Measurements from ENCODE around the gene ELOB. TPM values are rescaled to one million over a fixed set of nuclear protein-coding genes. Genes with fewer than 3 reads are reported as not detected.
A peak's percentile ranks its signal among the peaks of the same experiment; 100 is the strongest.

Gene ELOB
- 255 and 540 TPM in 2 replicates for total RNA-seq
- polyA plus RNA-seq, result 627 and 642 TPM in 2 replicates

- Histone ChIP-seq H3K27me3 (no peaks in the 10 kb centered on the region), H3K4me3 (peak within 1 kb of the TSS; percentile 99), H4K20me1 (ENCODE audit: insufficient read depth, poor library complexity, severe bottlenecking) (peaks cover 11% of the 10 kb centered on the region), H2AFZ (peak within 1 kb of the TSS; percentile 92), H3K9me3 (ENCODE audit: low read depth) (no peaks in the 10 kb centered on the region), H3K27ac (peak within 1 kb of the TSS; percentile 100), H3K4me2 (peak within 1 kb of the TSS; percentile 94), H3K79me2 (peaks cover 56% of the 10 kb centered on the region), H3K36me3 (replicated peaks; ENCODE audit: insufficient read depth, low read depth) (no peaks in the 10 kb centered on the region), H3K9me2 (replicated peaks; ENCODE audit: insufficient read depth) (no peaks in the 10 kb centered on the region), H3K4me1 (ENCODE audit: insufficient read depth) (peaks cover 23% of the 10 kb centered on the region)
- no peak for TF ChIP-seq EZH2 (IDR thresholded peaks at IDR 0.05; ENCODE audit: borderline replicate concordance)
- TF ChIP-seq EZH2phosphoT487 (IDR thresholded peaks at IDR 0.05; ENCODE audit: low read depth, severe bottlenecking, unreplicated experiment), result no peak
- TF ChIP-seq CTCF (IDR thresholded peaks at IDR 0.05; ENCODE audit: poor library complexity), result no peak
- WGBS (ENCODE audit: low lambda C conversion rate, missing lambda C conversion rate), result under 1% methylated on average over 29 of the region's 70 CpGs
- DNase-seq (ENCODE audit: low spot score), result peak; percentile 96
Observed at GRCh38 chr16:2777231-2777902, at the start of gene ELOB. ELOB (minus strand) TSS chr16:2777280; CDS start chr16:2777239, 41 bp downstream.

GRCh38 chr16:2825906-2826305, 48.8 kb upstream of the ELOB start:
- H3K79me2 ChIP-seq, result no peaks in the 10 kb centered on the region
- DNase-seq (ENCODE audit: low spot score), result no peak
- no peak overlapping the region for H3K27ac ChIP-seq
- H2AFZ ChIP-seq, result no peak overlapping the region
- no peaks in the 10 kb centered on the region for H3K36me3 ChIP-seq (replicated peaks; ENCODE audit: insufficient read depth, low read depth)
- no peaks in the 10 kb centered on the region for H4K20me1 ChIP-seq (ENCODE audit: insufficient read depth, poor library complexity, severe bottlenecking)
- H3K4me1 ChIP-seq (ENCODE audit: insufficient read depth), result peaks cover 8% of the 10 kb centered on the region
- WGBS (ENCODE audit: low lambda C conversion rate, missing lambda C conversion rate), result 75% methylated on average over 11 of the region's 11 CpGs
- H3K9me3 ChIP-seq (ENCODE audit: low read depth), result no peaks in the 10 kb centered on the region
- H3K9me2 ChIP-seq (replicated peaks; ENCODE audit: insufficient read depth), result no peaks in the 10 kb centered on the region
- TF ChIP-seq CTCF (IDR thresholded peaks at IDR 0.05; ENCODE audit: poor library complexity), result no peak
- TF ChIP-seq EZH2 (IDR thresholded peaks at IDR 0.05; ENCODE audit: borderline replicate concordance), result no peak
- no peaks in the 10 kb centered on the region for H3K27me3 ChIP-seq
- no peak overlapping the region for H3K4me2 ChIP-seq
- H3K4me3 ChIP-seq, result no peak overlapping the region

- Histone ChIP-seq H3K79me2 (no peaks in the 10 kb centered on the region), H2AFZ (no peak overlapping the region), H3K36me3 (replicated peaks; ENCODE audit: insufficient read depth, low read depth) (no peaks in the 10 kb centered on the region), H3K9me2 (replicated peaks; ENCODE audit: insufficient read depth) (no peaks in the 10 kb centered on the region), H3K4me1 (ENCODE audit: insufficient read depth) (peaks cover 6% of the 10 kb centered on the region), H3K4me3 (no peak overlapping the region), H3K27ac (no peak overlapping the region), H3K27me3 (no peaks in the 10 kb centered on the region), H4K20me1 (ENCODE audit: insufficient read depth, poor library complexity, severe bottlenecking) (no peaks in the 10 kb centered on the region), H3K4me2 (no peak overlapping the region), H3K9me3 (ENCODE audit: low read depth) (no peaks in the 10 kb centered on the region)
- TF ChIP-seq EZH2phosphoT487 (IDR thresholded peaks at IDR 0.05; ENCODE audit: low read depth, severe bottlenecking, unreplicated experiment) (no peak), CTCF (IDR thresholded peaks at IDR 0.05; ENCODE audit: poor library complexity) (no peak), EZH2 (IDR thresholded peaks at IDR 0.05; ENCODE audit: borderline replicate concordance) (no peak)
- DNase-seq (ENCODE audit: low spot score), result no peak
- 90% methylated on average over 26 of the region's 26 CpGs for WGBS (ENCODE audit: low lambda C conversion rate, missing lambda C conversion rate)
Observed at GRCh38 chr16:2825049-2825742, 48.1 kb upstream of the ELOB start.

Data from hepatocyte (in vitro differentiated cells).